K562 (cell line): Measurements from ENCODE around the gene SBK3. TPM values are rescaled to one million over a fixed set of nuclear protein-coding genes. Genes with fewer than 3 reads are reported as not detected.

Experiments used
- ATAC-seq: fragments of 200-7000 bp; cut with Tn5 transposase; 3 replicates; pipeline ENCODE4 v1.9.1; 2020; ENCODE audit warnings: moderate library complexity
- BruUV-seq: library from RNA; stranded (reverse); fragments of 400-500 nt; replicated peaks from 2 replicates; lab custom pipeline; 2021; lab: Mats Ljungman, UMichigan
- CTCF ChIA-PET: fragments of 300-600 bp; formaldehyde crosslinking; extraction: SDS; loops from one replicate; lab custom pipeline; 2021; ENCODE audit warnings: low intra/inter-chr PET ratio; lab: Yijun Ruan, JAX
- POLR2A ChIA-PET: fragments of 300-600, 350-650 bp; sonication (Branson Sonifier 250); formaldehyde crosslinking; extraction: SDS; loops from one replicate; lab custom pipeline; 2021; ENCODE audit warnings: antibody characterized with exemption, inconsistent platforms; lab: Yijun Ruan, JAX
- DNase-seq, 4 experiments: peaks; one replicate each; pipeline versions ENCODE4 v3.0.0 to v3.0.0-alpha.2; 2011 to 2018; ENCODE audit warnings: low spot score in 3 of 4, mixed read lengths in 3 of 4; ENCODE audit errors: extremely low read depth in 1 of 4
- FAIRE-seq: peaks from 2 replicates; lab custom pipeline; 2011; peaks lifted over from hg19 to GRCh38; lab: Jason Lieb, UNC
- H2AFZ ChIP-seq: 2 replicates; pipeline ENCODE4 v1.6.0; 2011; ENCODE audit warnings: low read depth, low read length, control low read depth, inconsistent platforms
- H3K27ac ChIP-seq: fragments of 200-600 bp; 3 replicates; pipeline ENCODE4 v1.8.0; 2011; ENCODE audit warnings: low read depth, mild to moderate bottlenecking, control low read depth, inconsistent platforms, low read length, moderate library complexity, mixed read lengths; ENCODE audit errors: extremely low read depth
- H3K27me3 ChIP-seq, 2 experiments: fragments of 300-600 bp in 1 of 2; 2 replicates in 1 of 2; 3 replicates in 1 of 2; pipeline versions ENCODE4 v1.6.0 to v1.8.0; 2011; ENCODE audit warnings: inconsistent platforms in 2 of 2, low read length in 2 of 2, mild to moderate bottlenecking in 1 of 2, mixed read lengths in 1 of 2, moderate library complexity in 1 of 2; ENCODE audit not compliant: control insufficient read depth in 2 of 2, insufficient read depth in 2 of 2
- H3K36me3 ChIP-seq: fragments of 300-600 bp; 3 replicates; pipeline ENCODE4 v1.8.0; 2011; ENCODE audit warnings: mild to moderate bottlenecking, low read length, inconsistent platforms; ENCODE audit not compliant: control insufficient read depth, insufficient read depth
- H3K4me1 ChIP-seq, 2 experiments: fragments of 200-600 bp in 1 of 2; replicated peaks in 1 of 2; 2 replicates in 1 of 2; 3 replicates in 1 of 2; pipeline versions ENCODE4 v1.5.1 to v1.8.0; 2011; ENCODE audit warnings: inconsistent platforms in 2 of 2, low read length in 2 of 2, mild to moderate bottlenecking in 1 of 2, mixed read lengths in 1 of 2, moderate library complexity in 1 of 2; ENCODE audit not compliant: control insufficient read depth in 2 of 2, insufficient read depth in 2 of 2
- H3K4me2 ChIP-seq: 2 replicates; pipeline ENCODE4 v1.6.1; 2011; ENCODE audit warnings: low read length, control low read depth, inconsistent platforms, mixed read lengths; ENCODE audit not compliant: insufficient read depth
- H3K4me3 ChIP-seq: fragments of 200-600 bp; sonication (generic), shearing (Covaris generic); 2 replicates; pipeline ENCODE4 v1.5.1; 2016; ENCODE audit warnings: control low read depth, inconsistent platforms
- H3K79me2 ChIP-seq: fragments of 200-600 bp; 3 replicates; pipeline ENCODE4 v1.8.0; 2011; ENCODE audit warnings: low read length, inconsistent platforms; ENCODE audit not compliant: control insufficient read depth, insufficient read depth
- H3K9ac ChIP-seq, 2 experiments: 2 replicates each; pipeline versions ENCODE4 v1.6.0 to v1.6.1; 2011; ENCODE audit warnings: low read depth in 2 of 2, low read length in 2 of 2, control low read depth in 1 of 2, inconsistent platforms in 1 of 2, mild to moderate bottlenecking in 1 of 2, mixed read lengths in 1 of 2; ENCODE audit not compliant: insufficient read depth in 1 of 2
- H3K9me1 ChIP-seq: one replicate; pipeline ENCODE4 v1.6.0; 2011; ENCODE audit warnings: inconsistent platforms, mild to moderate bottlenecking, low read length, moderate library complexity; ENCODE audit not compliant: control insufficient read depth, insufficient read depth
- H3K9me3 ChIP-seq: replicated peaks from 2 replicates; pipeline ENCODE4 v1.5.1; 2011; ENCODE audit warnings: low read depth, low read length, inconsistent platforms; ENCODE audit not compliant: control insufficient read depth, insufficient read depth
- H4K20me1 ChIP-seq: replicated peaks from 2 replicates; pipeline ENCODE4 v1.6.1; 2011; ENCODE audit warnings: low read length, inconsistent platforms, mixed read lengths; ENCODE audit not compliant: control insufficient read depth, insufficient read depth
- BRF1 ChIP-seq: IDR thresholded peaks from 3 replicates; pipeline ENCODE4 v1.6.1; 2011; ENCODE audit warnings: borderline replicate concordance, mild to moderate bottlenecking; ENCODE audit not compliant: insufficient read length; ENCODE audit errors: extremely low read depth
- CAMTA2 ChIP-seq: fragments of 250-450 bp; sonication (Bioruptor Pico); conservative IDR thresholded peaks from 2 replicates; pipeline ENCODE4 v1.5.1; 2022
- MAZ ChIP-seq, 2 experiments: fragments of 450-650 bp in 1 of 2; sonication (generic) in 1 of 2; formaldehyde crosslinking; IDR thresholded peaks in 1 of 2; conservative IDR thresholded peaks in 1 of 2; 2 replicates each; pipeline versions ENCODE4 v1.4.0 to v1.5.0; 2020; ENCODE audit warnings: mild to moderate bottlenecking in 1 of 2, missing genetic modification reagents in 1 of 2
- STAG1 ChIP-seq: sonication (generic); formaldehyde crosslinking; IDR thresholded peaks from 2 replicates; pipeline ENCODE4 v1.5.0; 2020; ENCODE audit warnings: missing genetic modification reagents, borderline replicate concordance
- ZNF143 ChIP-seq: sonication (generic); formaldehyde crosslinking; IDR thresholded peaks from 2 replicates; pipeline ENCODE4 v1.9.0; 2022; ENCODE audit warnings: mild to moderate bottlenecking, missing genetic modification reagents
- ZNF324 ChIP-seq: fragments of 250-450 bp; sonication (Bioruptor Pico); IDR thresholded peaks from 2 replicates; pipeline ENCODE4 v1.4.0; 2020; ENCODE audit warnings: mild to moderate bottlenecking
- WGBS: fragments of 100-300 bp; shearing (Covaris generic); methylation state at CpG from one replicate; pipeline ENCODE4 v1.1.6; 2016; ENCODE audit warnings: low coverage, mixed read lengths; ENCODE audit not compliant: insufficient coverage; ENCODE audit errors: missing lambda C conversion rate; 5-methylcytosine and 5-hydroxymethylcytosine counted together
- in situ Hi-C: fragments of 300-500 bp; cut with MboI; formaldehyde crosslinking; loops from 4 replicates; pipeline ENCODE4 v1.15.0; 2018; ENCODE audit warnings: inconsistent platforms, mixed read lengths
- intact Hi-C: fragments of 100-400 bp; cut with micrococcal nuclease; formaldehyde crosslinking; loops from 2 replicates; pipeline ENCODE4 v1.14.2; 2022
- polyA plus RNA-seq, 8 experiments: library from polyadenylated mRNA; depleted of rRNA in 4 of 8; stranded (reverse) in 5 of 8; unstranded in 3 of 8; fragments of >200 nt; fragmentation: Nextera tagmentation in 2 of 8; fragmentation: Illumina TruSeq in 1 of 8; extraction: Ambion mirVana in 2 of 8; extraction: Trizol in 1 of 8; gene quantifications; 2 replicates each; pipeline versions ENCODE4 v1.2.1 to v1.2.3, GENCODE V29; 2011 to 2014; ENCODE audit warnings: inconsistent platforms in 1 of 8, missing spikeins in 1 of 8
- total RNA-seq, 7 experiments: library from RNA; depleted of rRNA in 6 of 7; stranded (reverse); fragments of >200 nt in 6 of 7; fragmentation: Illumina TruSeq in 2 of 7; extraction: Trizol in 2 of 7; gene quantifications; 2 replicates each; pipeline versions ENCODE4 v1.2.1 to v1.2.3, GENCODE V29; 2011 to 2021; ENCODE audit warnings: low replicate concordance in 1 of 7
- TF ChIP-seq, protein P1 (sequence below): fragments of 200-400 bp; formaldehyde crosslinking; IDR thresholded peaks from 2 replicates; pipeline ENCODE4 v1.6.1; 2017; ENCODE audit warnings: mild to moderate bottlenecking, low read depth, low read length, moderate library complexity
- TF ChIP-seq, protein P2 (sequence below): fragments of 450-650 bp; IDR thresholded peaks from 2 replicates; pipeline ENCODE4 v1.6.1; 2016; ENCODE audit warnings: missing biosample characterization, missing genetic modification characterization
- TF ChIP-seq, protein P3 (sequence below): fragments of 450-650 bp; IDR thresholded peaks from 2 replicates; pipeline ENCODE4 v1.6.1; 2017; ENCODE audit warnings: antibody characterized with exemption, mild to moderate bottlenecking
- TF ChIP-seq, protein P4 (sequence below): sonication (generic); formaldehyde crosslinking; IDR thresholded peaks from 2 replicates; pipeline ENCODE4 v1.8.1; 2023; ENCODE audit warnings: mild to moderate bottlenecking, missing genetic modification reagents

SBK3 gene
- total and polyA plus RNA-seq, 9 of the 15 experiments (the other 6 are each of a cell fraction or from before 2014, with no cell fraction given): 0.11 to 0.43 (median 0.13) TPM; not detected in 6

DNA sequence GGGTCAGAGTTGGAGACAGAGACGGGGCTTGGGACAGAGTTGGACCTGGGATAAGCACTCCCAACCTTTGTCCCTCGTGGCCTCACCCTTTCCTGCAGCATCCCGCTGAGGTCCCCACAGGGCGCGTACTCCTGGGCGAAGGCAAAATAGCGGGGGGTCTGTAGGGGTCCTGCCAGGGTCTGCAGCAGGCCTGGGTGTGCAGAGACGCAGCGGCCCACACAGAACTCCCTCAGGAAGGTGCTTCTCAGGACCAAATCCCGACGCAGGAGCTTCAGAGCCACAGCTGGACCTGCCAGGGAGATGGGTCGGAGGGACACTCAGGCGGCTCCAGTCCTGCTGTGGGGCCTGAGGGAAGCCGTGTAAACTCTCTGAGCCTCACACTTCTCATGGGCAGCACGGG lies 1.3 kb downstream of the SBK3 start:
- no peak overlapping the region for H3K4me3 ChIP-seq
- H4K20me1 ChIP-seq: no peaks in the 10 kb centered on the region
- no peak overlapping the region for H3K27ac ChIP-seq
- no peaks in the 10 kb centered on the region for H3K9me3 ChIP-seq
- CTCF ChIA-PET: no interaction called here
- 46% methylated on average over 12 of the region's 15 CpGs for WGBS
- no TSS peak for BruUV-seq
- H3K79me2 ChIP-seq: no peaks in the 10 kb centered on the region
- in situ Hi-C loops (no loop called here), intact Hi-C loops (no loop called here)
- ATAC-seq (no peak), DNase-seq (no peak), FAIRE-seq (no peak)
- no peaks in the 10 kb centered on the region for H3K36me3 ChIP-seq
- peak overlapping the region in 1 of 2 experiments; percentile 52; a peak in 2 of 4 replicates for H3K9ac ChIP-seq
- H3K9me1 ChIP-seq: peaks cover 4% of the 10 kb centered on the region
- peaks cover 39 to 61% of the 10 kb centered on the region in 2 experiments for H3K4me1 ChIP-seq
- no peak overlapping the region; the same call in 1 of the 2 replicates for H2AFZ ChIP-seq
- no peaks in the 10 kb centered on the region for H3K27me3 ChIP-seq
- H3K4me2 ChIP-seq: no peak overlapping the region; the same call in 1 of the 2 replicates
- POLR2A ChIA-PET: interaction anchor here (0.7 kb wide), 1 partner anchor 29 kb away, joined by 3 read pairs; no protein-coding TSS in a partner anchor
- TF ChIP-seq, protein P1, sequence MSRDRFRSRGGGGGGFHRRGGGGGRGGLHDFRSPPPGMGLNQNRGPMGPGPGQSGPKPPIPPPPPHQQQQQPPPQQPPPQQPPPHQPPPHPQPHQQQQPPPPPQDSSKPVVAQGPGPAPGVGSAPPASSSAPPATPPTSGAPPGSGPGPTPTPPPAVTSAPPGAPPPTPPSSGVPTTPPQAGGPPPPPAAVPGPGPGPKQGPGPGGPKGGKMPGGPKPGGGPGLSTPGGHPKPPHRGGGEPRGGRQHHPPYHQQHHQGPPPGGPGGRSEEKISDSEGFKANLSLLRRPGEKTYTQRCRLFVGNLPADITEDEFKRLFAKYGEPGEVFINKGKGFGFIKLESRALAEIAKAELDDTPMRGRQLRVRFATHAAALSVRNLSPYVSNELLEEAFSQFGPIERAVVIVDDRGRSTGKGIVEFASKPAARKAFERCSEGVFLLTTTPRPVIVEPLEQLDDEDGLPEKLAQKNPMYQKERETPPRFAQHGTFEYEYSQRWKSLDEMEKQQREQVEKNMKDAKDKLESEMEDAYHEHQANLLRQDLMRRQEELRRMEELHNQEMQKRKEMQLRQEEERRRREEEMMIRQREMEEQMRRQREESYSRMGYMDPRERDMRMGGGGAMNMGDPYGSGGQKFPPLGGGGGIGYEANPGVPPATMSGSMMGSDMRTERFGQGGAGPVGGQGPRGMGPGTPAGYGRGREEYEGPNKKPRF: no peak
- TF ChIP-seq, protein P2, sequence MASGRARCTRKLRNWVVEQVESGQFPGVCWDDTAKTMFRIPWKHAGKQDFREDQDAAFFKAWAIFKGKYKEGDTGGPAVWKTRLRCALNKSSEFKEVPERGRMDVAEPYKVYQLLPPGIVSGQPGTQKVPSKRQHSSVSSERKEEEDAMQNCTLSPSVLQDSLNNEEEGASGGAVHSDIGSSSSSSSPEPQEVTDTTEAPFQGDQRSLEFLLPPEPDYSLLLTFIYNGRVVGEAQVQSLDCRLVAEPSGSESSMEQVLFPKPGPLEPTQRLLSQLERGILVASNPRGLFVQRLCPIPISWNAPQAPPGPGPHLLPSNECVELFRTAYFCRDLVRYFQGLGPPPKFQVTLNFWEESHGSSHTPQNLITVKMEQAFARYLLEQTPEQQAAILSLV (tag): no peak
- TF ChIP-seq, protein P3, sequence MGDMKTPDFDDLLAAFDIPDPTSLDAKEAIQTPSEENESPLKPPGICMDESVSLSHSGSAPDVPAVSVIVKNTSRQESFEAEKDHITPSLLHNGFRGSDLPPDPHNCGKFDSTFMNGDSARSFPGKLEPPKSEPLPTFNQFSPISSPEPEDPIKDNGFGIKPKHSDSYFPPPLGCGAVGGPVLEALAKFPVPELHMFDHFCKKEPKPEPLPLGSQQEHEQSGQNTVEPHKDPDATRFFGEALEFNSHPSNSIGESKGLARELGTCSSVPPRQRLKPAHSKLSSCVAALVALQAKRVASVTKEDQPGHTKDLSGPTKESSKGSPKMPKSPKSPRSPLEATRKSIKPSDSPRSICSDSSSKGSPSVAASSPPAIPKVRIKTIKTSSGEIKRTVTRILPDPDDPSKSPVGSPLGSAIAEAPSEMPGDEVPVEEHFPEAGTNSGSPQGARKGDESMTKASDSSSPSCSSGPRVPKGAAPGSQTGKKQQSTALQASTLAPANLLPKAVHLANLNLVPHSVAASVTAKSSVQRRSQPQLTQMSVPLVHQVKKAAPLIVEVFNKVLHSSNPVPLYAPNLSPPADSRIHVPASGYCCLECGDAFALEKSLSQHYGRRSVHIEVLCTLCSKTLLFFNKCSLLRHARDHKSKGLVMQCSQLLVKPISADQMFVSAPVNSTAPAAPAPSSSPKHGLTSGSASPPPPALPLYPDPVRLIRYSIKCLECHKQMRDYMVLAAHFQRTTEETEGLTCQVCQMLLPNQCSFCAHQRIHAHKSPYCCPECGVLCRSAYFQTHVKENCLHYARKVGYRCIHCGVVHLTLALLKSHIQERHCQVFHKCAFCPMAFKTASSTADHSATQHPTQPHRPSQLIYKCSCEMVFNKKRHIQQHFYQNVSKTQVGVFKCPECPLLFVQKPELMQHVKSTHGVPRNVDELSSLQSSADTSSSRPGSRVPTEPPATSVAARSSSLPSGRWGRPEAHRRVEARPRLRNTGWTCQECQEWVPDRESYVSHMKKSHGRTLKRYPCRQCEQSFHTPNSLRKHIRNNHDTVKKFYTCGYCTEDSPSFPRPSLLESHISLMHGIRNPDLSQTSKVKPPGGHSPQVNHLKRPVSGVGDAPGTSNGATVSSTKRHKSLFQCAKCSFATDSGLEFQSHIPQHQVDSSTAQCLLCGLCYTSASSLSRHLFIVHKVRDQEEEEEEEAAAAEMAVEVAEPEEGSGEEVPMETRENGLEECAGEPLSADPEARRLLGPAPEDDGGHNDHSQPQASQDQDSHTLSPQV: no peak
- no peak for TF ChIP-seq BRF1
- TF ChIP-seq CAMTA2 (CRISPR knock-in tag): no peak
- no peak for TF ChIP-seq ZNF324 (CRISPR knock-in tag)
- no peak for TF ChIP-seq STAG1
- TF ChIP-seq MAZ (CRISPR knock-in tag; conservative IDR thresholded peaks at IDR 0.05 in 1 of 2, IDR thresholded peaks at IDR 0.05 in 1 of 2): no peak
- 0 out of 2 replicates have a peak, but pooled peaks have one; percentile 34 for TF ChIP-seq ZNF143 (CRISPR knock-in tag)
- TF ChIP-seq, protein P4, sequence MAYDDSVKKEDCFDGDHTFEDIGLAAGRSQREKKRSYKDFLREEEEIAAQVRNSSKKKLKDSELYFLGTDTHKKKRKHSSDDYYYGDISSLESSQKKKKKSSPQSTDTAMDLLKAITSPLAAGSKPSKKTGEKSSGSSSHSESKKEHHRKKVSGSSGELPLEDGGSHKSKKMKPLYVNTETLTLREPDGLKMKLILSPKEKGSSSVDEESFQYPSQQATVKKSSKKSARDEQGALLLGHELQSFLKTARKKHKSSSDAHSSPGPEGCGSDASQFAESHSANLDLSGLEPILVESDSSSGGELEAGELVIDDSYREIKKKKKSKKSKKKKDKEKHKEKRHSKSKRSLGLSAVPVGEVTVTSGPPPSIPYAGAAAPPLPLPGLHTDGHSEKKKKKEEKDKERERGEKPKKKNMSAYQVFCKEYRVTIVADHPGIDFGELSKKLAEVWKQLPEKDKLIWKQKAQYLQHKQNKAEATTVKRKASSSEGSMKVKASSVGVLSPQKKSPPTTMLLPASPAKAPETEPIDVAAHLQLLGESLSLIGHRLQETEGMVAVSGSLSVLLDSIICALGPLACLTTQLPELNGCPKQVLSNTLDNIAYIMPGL (CRISPR knock-in tag): no peak
